Measurements from ENCODE around the gene ST3GAL4.

The ST3GAL4 gene

GRCh38 chr11:126456089-126456488 is 100.6 kb downstream of the ST3GAL4 start:
- DNase-seq = no peak

DNA sequence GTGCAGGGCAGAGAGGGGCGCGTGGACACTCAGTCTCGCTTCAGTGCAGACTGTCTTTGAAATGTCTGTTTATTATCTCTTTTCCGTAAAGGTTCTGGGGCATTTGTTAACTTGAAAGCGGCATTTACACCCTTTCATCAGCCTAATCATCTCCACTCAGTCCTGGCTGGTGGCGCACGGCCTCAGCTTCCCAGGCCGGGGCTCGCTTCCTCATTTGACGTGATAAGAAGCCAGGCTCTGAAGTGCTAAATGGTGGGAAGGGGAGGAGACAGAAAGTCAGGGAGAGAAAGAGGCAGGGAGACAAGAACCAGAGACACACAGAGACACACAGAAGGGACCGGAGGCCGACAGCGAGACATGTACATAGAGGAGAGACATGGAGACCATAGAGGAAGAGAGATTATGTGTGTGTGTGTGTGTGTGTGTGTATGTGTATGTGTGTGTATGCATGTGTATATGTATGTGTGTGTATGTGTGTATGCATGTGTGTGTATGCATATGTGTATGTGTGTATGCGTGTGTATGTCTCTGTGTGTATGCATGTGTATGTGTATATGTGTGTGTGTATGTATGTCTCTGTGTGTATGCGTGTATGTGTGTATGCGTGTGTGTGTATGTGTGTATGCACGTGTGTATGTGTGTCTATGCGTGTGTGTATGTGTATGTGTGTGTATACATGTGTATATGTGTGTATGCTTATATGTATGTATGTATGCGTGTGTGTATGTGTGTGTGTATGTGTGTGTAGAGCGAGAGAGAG is 101.5 kb downstream of the ST3GAL4 start:
- DNase-seq = no peak

DNA sequence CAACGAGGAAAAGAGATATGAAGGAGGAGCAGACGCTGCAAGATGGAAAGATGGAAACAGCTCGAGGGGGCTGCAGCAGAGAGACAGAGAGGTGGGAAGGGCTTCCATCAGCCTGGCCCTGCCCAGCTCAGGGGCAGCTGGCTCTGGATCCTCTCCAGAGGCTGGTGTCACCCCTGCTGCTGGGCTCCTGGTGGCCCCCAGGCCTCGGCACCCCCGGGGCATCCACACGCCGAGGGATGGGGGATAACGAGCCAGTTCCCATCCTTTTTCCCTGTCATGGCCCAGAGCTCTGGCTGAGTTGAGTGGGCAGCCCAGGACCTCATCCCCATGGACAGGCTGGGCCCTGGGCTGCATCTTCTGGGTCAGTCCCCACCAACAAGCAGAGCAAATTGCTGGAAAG is 102.3 kb downstream of the ST3GAL4 start:
- no peak for DNase-seq

DNA sequence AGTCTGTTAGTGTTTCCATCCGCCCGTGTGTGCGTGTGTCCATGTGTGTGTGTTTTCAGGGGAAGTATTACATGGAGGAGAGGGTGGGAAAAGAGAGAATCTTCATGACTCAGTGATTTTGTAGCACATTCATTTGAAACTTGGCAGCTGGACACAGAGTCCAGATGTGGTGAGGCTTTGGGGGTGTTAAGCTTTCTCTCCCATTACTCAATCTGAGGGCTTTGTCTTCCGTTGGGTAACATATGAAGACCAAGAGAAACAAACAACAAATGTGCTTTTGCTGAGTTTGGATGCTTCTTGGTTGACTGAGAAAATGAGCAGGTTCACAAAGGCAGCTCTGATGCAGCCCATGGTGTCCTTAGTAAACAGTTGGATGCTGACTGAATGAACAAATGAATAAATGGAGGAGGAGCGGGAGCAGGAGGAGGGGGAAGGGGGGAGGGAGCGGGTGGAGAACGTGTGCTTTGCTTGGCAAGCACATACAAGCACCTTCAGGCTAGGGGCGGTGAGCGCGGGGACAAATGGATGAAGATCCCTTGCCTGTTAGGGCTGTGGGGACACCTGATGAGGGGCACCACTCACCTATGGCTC is 104.3 kb downstream of the ST3GAL4 start:
- DNase-seq = no peak

GRCh38 chr11:126460417-126461095 is 105.1 kb downstream of the ST3GAL4 start:
- DNase-seq = no peak

DNA sequence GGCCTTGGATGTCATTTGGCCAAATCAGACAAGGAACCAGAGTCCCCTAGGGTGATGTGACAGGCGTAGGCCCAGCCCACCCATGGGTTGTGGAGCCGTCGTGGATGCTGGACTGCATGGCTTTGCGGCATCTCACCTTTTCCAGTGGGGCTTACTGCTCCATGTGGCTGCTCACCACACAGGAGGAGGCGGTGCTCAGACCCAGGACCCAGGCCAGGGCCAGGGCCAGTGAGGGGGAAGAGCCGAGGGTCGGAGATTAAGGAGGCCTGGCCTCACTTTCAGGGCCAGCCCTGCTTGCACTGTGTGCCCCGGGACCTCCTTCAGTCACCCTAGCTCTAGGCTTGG is 105.6 kb downstream of the ST3GAL4 start:
- DNase-seq = no peak

DNA sequence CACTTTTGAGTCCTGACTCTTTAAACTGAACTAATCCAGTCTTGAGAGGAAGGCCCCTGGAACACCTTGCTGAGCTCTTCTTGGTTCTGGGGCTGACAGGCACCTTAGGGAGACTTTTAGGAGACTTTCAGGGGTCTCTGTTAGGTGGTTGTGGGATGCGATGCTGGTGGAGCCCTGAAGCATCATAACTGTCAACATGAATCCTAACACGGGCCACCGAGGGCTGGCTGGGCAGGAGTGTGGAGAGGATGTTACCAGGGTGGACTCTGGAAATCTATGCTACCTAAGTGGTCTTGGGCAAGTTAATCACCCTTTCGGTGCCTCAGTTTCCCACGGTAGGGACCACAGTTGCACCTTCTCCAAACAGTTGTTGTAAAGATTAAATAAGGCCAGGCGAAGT is 106.5 kb downstream of the ST3GAL4 start:
- no peak for DNase-seq

DNA sequence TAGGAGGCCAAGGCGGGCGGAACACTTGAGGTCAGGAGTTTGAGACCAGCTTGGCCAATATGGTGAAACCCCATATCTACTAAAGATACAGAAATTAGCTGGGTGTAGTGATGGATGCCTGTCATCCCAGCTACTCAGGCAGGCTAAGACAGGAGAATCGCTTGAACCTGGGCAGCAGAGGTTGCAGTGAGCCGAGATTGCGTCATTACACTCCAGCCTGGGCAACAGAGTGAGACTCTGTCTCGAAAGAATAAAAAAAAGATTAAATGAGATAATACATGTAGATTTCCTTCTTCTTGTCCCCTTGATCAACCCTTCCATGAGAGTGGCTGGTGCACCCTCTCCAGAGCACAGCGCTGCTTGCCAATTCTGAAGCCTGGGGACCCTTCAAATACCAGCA is 106.9 kb downstream of the ST3GAL4 start:
- no peak for DNase-seq

All from NCI-H1930 (cell line).